Measurements from ENCODE around the gene MROH2A. TPM values are rescaled to one million over a fixed set of nuclear protein-coding genes. Genes with fewer than 3 reads are reported as not detected.

MROH2A gene
- total and polyA plus RNA-seq, 2 donors, result 0.39 to 0.71 TPM

- no peak for DNase-seq (ENCODE audit: low read depth in 6 of 9, low spot score in 9 of 9)
These were observed 50.5 kb downstream of the MROH2A start for GRCh38 chr2:233828546-233829192.

GRCh38 chr2:233829193-233830110, 51.3 kb downstream of the MROH2A start:
- Histone ChIP-seq H3K27ac (ENCODE audit: low read depth in 1 of 2, low read length in 1 of 2) (no peak overlapping the region), H3K4me1 (ENCODE audit: control insufficient read depth in 2 of 2, insufficient read depth in 2 of 2, low read length in 2 of 2) (peaks cover 0 to 3% of the 10 kb centered on the region in 2 donors), H3K27me3 (ENCODE audit: control insufficient read depth in 2 of 2, insufficient read depth in 1 of 2, low read length in 1 of 2) (no peaks in the 10 kb centered on the region), H3K36me3 (ENCODE audit: control insufficient read depth in 2 of 2, insufficient read depth in 2 of 2, low read length in 1 of 2) (peaks cover 7 to 18% of the 10 kb centered on the region in 2 donors), H3K4me3 (ENCODE audit: low read length in 2 of 2) (no peak overlapping the region), H3K9me3 (ENCODE audit: control insufficient read depth in 2 of 2, insufficient read depth in 1 of 2, low read length in 1 of 2) (no peaks in the 10 kb centered on the region)
- WGBS, result 88% methylated on average over 15 of the region's 15 CpGs
- no peak for DNase-seq (ENCODE audit: low read depth in 6 of 9, low spot score in 9 of 9)

More at GRCh38 chr2:233828546-233829192, 50.5 kb downstream of the MROH2A start:
- WGBS, result 93% methylated on average over 24 of the region's 24 CpGs
- Histone ChIP-seq H3K9me3 (ENCODE audit: control insufficient read depth in 2 of 2, insufficient read depth in 1 of 2, low read length in 1 of 2) (no peaks in the 10 kb centered on the region), H3K4me3 (ENCODE audit: low read length in 2 of 2) (no peak overlapping the region), H3K4me1 (ENCODE audit: control insufficient read depth in 2 of 2, insufficient read depth in 2 of 2, low read length in 2 of 2) (no peaks in the 10 kb centered on the region), H3K27me3 (ENCODE audit: control insufficient read depth in 2 of 2, insufficient read depth in 1 of 2, low read length in 1 of 2) (no peaks in the 10 kb centered on the region), H3K36me3 (ENCODE audit: control insufficient read depth in 2 of 2, insufficient read depth in 2 of 2, low read length in 1 of 2) (peaks cover under 1 to 11% of the 10 kb centered on the region in 2 donors), H3K27ac (ENCODE audit: low read depth in 1 of 2, low read length in 1 of 2) (no peak overlapping the region)

- Histone ChIP-seq H3K27ac (ENCODE audit: low read depth in 1 of 2, low read length in 1 of 2) (no peak overlapping the region), H3K9me3 (ENCODE audit: control insufficient read depth in 2 of 2, insufficient read depth in 1 of 2, low read length in 1 of 2) (no peaks in the 10 kb centered on the region), H3K36me3 (ENCODE audit: control insufficient read depth in 2 of 2, insufficient read depth in 2 of 2, low read length in 1 of 2) (peaks cover 13 to 24% of the 10 kb centered on the region in 2 donors), H3K4me1 (ENCODE audit: control insufficient read depth in 2 of 2, insufficient read depth in 2 of 2, low read length in 2 of 2) (peaks cover 0 to 3% of the 10 kb centered on the region in 2 donors), H3K27me3 (ENCODE audit: control insufficient read depth in 2 of 2, insufficient read depth in 1 of 2, low read length in 1 of 2) (no peaks in the 10 kb centered on the region), H3K4me3 (ENCODE audit: low read length in 2 of 2) (no peak overlapping the region)
- DNase-seq (ENCODE audit: low read depth in 6 of 9, low spot score in 9 of 9), result no peak
- WGBS, result 97% methylated on average over 6 of the region's 6 CpGs
These were observed 52.1 kb downstream of the MROH2A start for GRCh38 chr2:233830111-233830802.

- Histone ChIP-seq H3K9me3 (ENCODE audit: control insufficient read depth in 2 of 2, insufficient read depth in 1 of 2, low read length in 1 of 2) (peaks cover 0 to 3% of the 10 kb centered on the region in 2 donors), H3K4me1 (ENCODE audit: control insufficient read depth in 2 of 2, insufficient read depth in 2 of 2, low read length in 2 of 2) (peaks cover 0 to 3% of the 10 kb centered on the region in 2 donors), H3K4me3 (ENCODE audit: low read length in 2 of 2) (no peak overlapping the region), H3K36me3 (ENCODE audit: control insufficient read depth in 2 of 2, insufficient read depth in 2 of 2, low read length in 1 of 2) (peaks cover 22 to 33% of the 10 kb centered on the region in 2 donors), H3K27ac (ENCODE audit: low read depth in 1 of 2, low read length in 1 of 2) (no peak overlapping the region), H3K27me3 (ENCODE audit: control insufficient read depth in 2 of 2, insufficient read depth in 1 of 2, low read length in 1 of 2) (no peaks in the 10 kb centered on the region)
- WGBS, result 82% methylated on average over 14 of the region's 14 CpGs
- DNase-seq (ENCODE audit: low read depth in 6 of 9, low spot score in 9 of 9), result no peak
These were observed 53.0 kb downstream of the MROH2A start for GRCh38 chr2:233831011-233831721.

- no peak for DNase-seq (ENCODE audit: low read depth in 6 of 9, low spot score in 9 of 9)
- 98% methylated on average over 6 of the region's 6 CpGs for WGBS
- H3K36me3 ChIP-seq (ENCODE audit: control insufficient read depth in 2 of 2, insufficient read depth in 2 of 2, low read length in 1 of 2), result peaks cover 29 to 40% of the 10 kb centered on the region in 2 donors
These were observed 53.7 kb downstream of the MROH2A start for GRCh38 chr2:233831861-233832260.

GRCh38 chr2:233832414-233832813, 54.3 kb downstream of the MROH2A start:
- H3K27me3 ChIP-seq (ENCODE audit: control insufficient read depth in 2 of 2, insufficient read depth in 1 of 2, low read length in 1 of 2), result no peaks in the 10 kb centered on the region
- peaks cover 0 to 3% of the 10 kb centered on the region in 2 donors for H3K4me1 ChIP-seq (ENCODE audit: control insufficient read depth in 2 of 2, insufficient read depth in 2 of 2, low read length in 2 of 2)
- 87% methylated on average over 9 of the region's 9 CpGs for WGBS
- no peak overlapping the region for H3K4me3 ChIP-seq (ENCODE audit: low read length in 2 of 2)
- peaks cover 33 to 40% of the 10 kb centered on the region in 2 donors for H3K36me3 ChIP-seq (ENCODE audit: control insufficient read depth in 2 of 2, insufficient read depth in 2 of 2, low read length in 1 of 2)
- peaks cover 0 to 3% of the 10 kb centered on the region in 2 donors for H3K9me3 ChIP-seq (ENCODE audit: control insufficient read depth in 2 of 2, insufficient read depth in 1 of 2, low read length in 1 of 2)
- no peak overlapping the region for H3K27ac ChIP-seq (ENCODE audit: low read depth in 1 of 2, low read length in 1 of 2)
- no peak for DNase-seq (ENCODE audit: low read depth in 6 of 9, low spot score in 9 of 9)

More at GRCh38 chr2:233831861-233832260, 53.7 kb downstream of the MROH2A start:
- Histone ChIP-seq H3K27me3 (ENCODE audit: control insufficient read depth in 2 of 2, insufficient read depth in 1 of 2, low read length in 1 of 2) (no peaks in the 10 kb centered on the region), H3K4me1 (ENCODE audit: control insufficient read depth in 2 of 2, insufficient read depth in 2 of 2, low read length in 2 of 2) (peaks cover 0 to 3% of the 10 kb centered on the region in 2 donors), H3K4me3 (ENCODE audit: low read length in 2 of 2) (no peak overlapping the region), H3K9me3 (ENCODE audit: control insufficient read depth in 2 of 2, insufficient read depth in 1 of 2, low read length in 1 of 2) (peaks cover 0 to 3% of the 10 kb centered on the region in 2 donors), H3K27ac (ENCODE audit: low read depth in 1 of 2, low read length in 1 of 2) (no peak overlapping the region)

GRCh38 chr2:233832869-233833311, 54.8 kb downstream of the MROH2A start:
- H3K4me1 ChIP-seq (ENCODE audit: control insufficient read depth in 2 of 2, insufficient read depth in 2 of 2, low read length in 2 of 2), result peaks cover 0 to 3% of the 10 kb centered on the region in 2 donors
- H3K9me3 ChIP-seq (ENCODE audit: control insufficient read depth in 2 of 2, insufficient read depth in 1 of 2, low read length in 1 of 2), result peaks cover 0 to 3% of the 10 kb centered on the region in 2 donors
- no peak overlapping the region for H3K27ac ChIP-seq (ENCODE audit: low read depth in 1 of 2, low read length in 1 of 2)
- H3K36me3 ChIP-seq (ENCODE audit: control insufficient read depth in 2 of 2, insufficient read depth in 2 of 2, low read length in 1 of 2), result peaks cover 38 to 42% of the 10 kb centered on the region in 2 donors
- WGBS, result 83% methylated on average over 7 of the region's 7 CpGs
- H3K27me3 ChIP-seq (ENCODE audit: control insufficient read depth in 2 of 2, insufficient read depth in 1 of 2, low read length in 1 of 2), result no peaks in the 10 kb centered on the region
- H3K4me3 ChIP-seq (ENCODE audit: low read length in 2 of 2), result no peak overlapping the region
- DNase-seq (ENCODE audit: low read depth in 6 of 9, low spot score in 9 of 9), result peak in 1 of 9 donors; percentile 21

- no peak for DNase-seq (ENCODE audit: low read depth in 6 of 9, low spot score in 9 of 9)
- WGBS, result 93% methylated on average over 10 of the region's 10 CpGs
- H3K36me3 ChIP-seq (ENCODE audit: control insufficient read depth in 2 of 2, insufficient read depth in 2 of 2, low read length in 1 of 2), result peaks cover 42 to 47% of the 10 kb centered on the region in 2 donors
These were observed 55.2 kb downstream of the MROH2A start for GRCh38 chr2:233833345-233833744.

More at GRCh38 chr2:233833345-233833744, 55.2 kb downstream of the MROH2A start:
- no peak overlapping the region for H3K27ac ChIP-seq (ENCODE audit: low read depth in 1 of 2, low read length in 1 of 2)
- H3K4me3 ChIP-seq (ENCODE audit: low read length in 2 of 2), result no peak overlapping the region
- H3K27me3 ChIP-seq (ENCODE audit: control insufficient read depth in 2 of 2, insufficient read depth in 1 of 2, low read length in 1 of 2), result no peaks in the 10 kb centered on the region
- H3K4me1 ChIP-seq (ENCODE audit: control insufficient read depth in 2 of 2, insufficient read depth in 2 of 2, low read length in 2 of 2), result peaks cover 0 to 3% of the 10 kb centered on the region in 2 donors
- H3K9me3 ChIP-seq (ENCODE audit: control insufficient read depth in 2 of 2, insufficient read depth in 1 of 2, low read length in 1 of 2), result peaks cover 0 to 3% of the 10 kb centered on the region in 2 donors
